ENCODE results near the gene OR10AD1. TPM values are rescaled to one million over a fixed set of nuclear protein-coding genes. Genes with fewer than 3 reads are reported as not detected.

Gene OR10AD1
- total RNA-seq, 2 experiments from 2014 or later = not detected

- no peak overlapping the region for H3K4me2 ChIP-seq (ENCODE audit: low read length)
- H3K9me2 ChIP-seq (ENCODE audit: insufficient read depth, low read length) = no peaks in the 10 kb centered on the region
- DNase-seq (ENCODE audit: low spot score) = no peak
- H3K79me2 ChIP-seq (ENCODE audit: insufficient read depth, low read depth, low read length) = no peaks in the 10 kb centered on the region
- H3K4me3 ChIP-seq (ENCODE audit: low read depth, low read length, poor library complexity, severe bottlenecking) = no peak overlapping the region
- TF ChIP-seq EZH2phosphoT487 (IDR thresholded peaks at IDR 0.05; ENCODE audit: borderline replicate concordance, low read depth, low read length) (no peak), CTCF (conservative IDR thresholded peaks at IDR 0.05; ENCODE audit: low read length) (no peak)
- H2AFZ ChIP-seq (ENCODE audit: low read length) = no peak overlapping the region
- BruUV-seq (replicated peaks) = no TSS peak
- ChIA-PET POLR2A (interaction anchor here (0.6 kb wide), 1 partner anchor 1941 kb away, joined by 3 read pairs; no protein-coding TSS in a partner anchor), CTCF (ENCODE audit: unreplicated experiment) (no interaction called here)
- 0 out of 2 replicates have a peak, but pooled peaks cover 4% of the 10 kb centered on the region for H3K9me3 ChIP-seq (ENCODE audit: low read length)
- intact Hi-C loops (cut with micrococcal nuclease; ENCODE audit: unreplicated experiment) = no loop called here
- no peaks in the 10 kb centered on the region for H4K20me1 ChIP-seq (ENCODE audit: insufficient read depth, low read length)
- no peaks in the 10 kb centered on the region for H3K36me3 ChIP-seq (ENCODE audit: insufficient read depth, low read length)
- H3K27ac ChIP-seq (ENCODE audit: low read depth, low read length, poor library complexity, severe bottlenecking) = no peak overlapping the region
- H3K4me1 ChIP-seq (ENCODE audit: insufficient read depth, low read length, poor library complexity, severe bottlenecking) = peaks cover 13% of the 10 kb centered on the region
Observed at GRCh38 chr12:48201516-48201915, 1.6 kb downstream of the OR10AD1 start.

- DNase-seq (ENCODE audit: low spot score) = no peak
- no peak overlapping the region for H3K4me3 ChIP-seq (ENCODE audit: low read depth, low read length, poor library complexity, severe bottlenecking)
- no peak overlapping the region for H3K4me2 ChIP-seq (ENCODE audit: low read length)
- H3K4me1 ChIP-seq (ENCODE audit: insufficient read depth, low read length, poor library complexity, severe bottlenecking) = peaks cover 13% of the 10 kb centered on the region
- no peak overlapping the region for H2AFZ ChIP-seq (ENCODE audit: low read length)
- no peaks in the 10 kb centered on the region for H3K36me3 ChIP-seq (ENCODE audit: insufficient read depth, low read length)
- CTCF ChIA-PET (ENCODE audit: unreplicated experiment) = interaction anchor here (0.9 kb wide), 1 partner anchor 417 kb away, joined by 3 read pairs; no protein-coding TSS in a partner anchor
- no peak overlapping the region for H3K27ac ChIP-seq (ENCODE audit: low read depth, low read length, poor library complexity, severe bottlenecking)
- H4K20me1 ChIP-seq (ENCODE audit: insufficient read depth, low read length) = no peaks in the 10 kb centered on the region
- no peaks in the 10 kb centered on the region for H3K9me3 ChIP-seq (ENCODE audit: low read length)
- intact Hi-C loops (cut with micrococcal nuclease; ENCODE audit: unreplicated experiment) = no loop called here
- POLR2A ChIA-PET = interaction anchor here (1.8 kb wide), 1 partner anchor 18 kb away, joined by 12 read pairs; the partner anchor contains the start of gene CCDC184
- TF ChIP-seq CTCF (conservative IDR thresholded peaks at IDR 0.05; ENCODE audit: low read length) = no peak
- TF ChIP-seq EZH2phosphoT487 (IDR thresholded peaks at IDR 0.05; ENCODE audit: borderline replicate concordance, low read depth, low read length) = no peak
- H3K9me2 ChIP-seq (ENCODE audit: insufficient read depth, low read length) = no peaks in the 10 kb centered on the region
- H3K79me2 ChIP-seq (ENCODE audit: insufficient read depth, low read depth, low read length) = no peaks in the 10 kb centered on the region
- no TSS peak for BruUV-seq (replicated peaks)
Observed at GRCh38 chr12:48201091-48201490, 2.0 kb downstream of the OR10AD1 start.

GRCh38 chr12:48199774-48200221, 3.3 kb downstream of the OR10AD1 start:
- ChIA-PET POLR2A (interaction anchor here (0.6 to 1.8 kb wide), 5 partner anchors 11 to 505 kb away, joined by 3 to 12 read pairs (median 4); partner anchors contain the start of gene CCDC184), CTCF (ENCODE audit: unreplicated experiment) (no interaction called here)
- Histone ChIP-seq H2AFZ (ENCODE audit: low read length) (no peak overlapping the region), H3K79me2 (ENCODE audit: insufficient read depth, low read depth, low read length) (no peaks in the 10 kb centered on the region), H3K4me3 (ENCODE audit: low read depth, low read length, poor library complexity, severe bottlenecking) (no peak overlapping the region), H3K9me3 (ENCODE audit: low read length) (no peaks in the 10 kb centered on the region), H3K4me1 (ENCODE audit: insufficient read depth, low read length, poor library complexity, severe bottlenecking) (peaks cover 13% of the 10 kb centered on the region), H3K27ac (ENCODE audit: low read depth, low read length, poor library complexity, severe bottlenecking) (no peak overlapping the region), H3K4me2 (ENCODE audit: low read length) (no peak overlapping the region), H4K20me1 (ENCODE audit: insufficient read depth, low read length) (no peaks in the 10 kb centered on the region), H3K36me3 (ENCODE audit: insufficient read depth, low read length) (no peaks in the 10 kb centered on the region), H3K9me2 (ENCODE audit: insufficient read depth, low read length) (no peaks in the 10 kb centered on the region)
- BruUV-seq (replicated peaks) = no TSS peak
- no peak for DNase-seq (ENCODE audit: low spot score)
- TF ChIP-seq CTCF (conservative IDR thresholded peaks at IDR 0.05; ENCODE audit: low read length) (no peak), EZH2phosphoT487 (IDR thresholded peaks at IDR 0.05; ENCODE audit: borderline replicate concordance, low read depth, low read length) (no peak)
- intact Hi-C loops (cut with micrococcal nuclease; ENCODE audit: unreplicated experiment) = loop anchor here (5.0 kb wide), 1 partner anchor 153 kb away; the partner anchor contains the start of gene ZNF641
